Activated CD4-positive, alpha-beta T cell treated with anti-CD3 and anti-CD28 coated beads, Interleukin-2, amount 50 U/mL, for 48 hours (primary cell): ENCODE measurements around the gene LENG1.
A peak's percentile ranks its signal among the peaks of the same experiment; 100 is the strongest.
"Not testable (repeated sequence)": the region's sequence is repeated elsewhere in the genome, so short reads cannot be mapped to it uniquely, and the experiment has no call there.

ENCODE experiments used
- DNase-seq, 2 experiments: peaks; one replicate each; pipeline ENCODE4 v3.0.0-alpha.2; 2020

LENG1 gene

GRCh38 chr19:54159352-54160181 lies at the start of gene LENG1:
TSS of gene LENG1 (minus strand) at chr19:54159721. CDS start at chr19:54159695, 26 bp downstream.
- peak; percentile 97 to 99 for DNase-seq

DNA sequence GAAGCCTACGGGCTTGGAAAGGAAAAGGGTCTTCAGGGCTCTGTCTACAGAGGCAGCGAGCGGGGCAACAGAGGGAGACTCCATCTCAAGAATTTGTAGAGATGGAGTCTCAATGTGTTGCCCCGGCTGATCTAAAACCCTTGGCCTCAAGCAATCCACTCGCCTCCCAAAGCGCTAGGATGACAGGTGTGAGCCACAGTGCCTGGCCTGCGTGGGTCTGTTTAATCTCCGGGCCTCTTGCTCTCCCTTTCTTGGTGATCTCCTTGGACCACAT lies 49.2 kb upstream of the LENG1 start:
- DNase-seq, result no peak

- peak; percentile 72 to 76 for DNase-seq
These were observed 48.7 kb upstream of the LENG1 start for GRCh38 chr19:54207983-54208783.

DNA sequence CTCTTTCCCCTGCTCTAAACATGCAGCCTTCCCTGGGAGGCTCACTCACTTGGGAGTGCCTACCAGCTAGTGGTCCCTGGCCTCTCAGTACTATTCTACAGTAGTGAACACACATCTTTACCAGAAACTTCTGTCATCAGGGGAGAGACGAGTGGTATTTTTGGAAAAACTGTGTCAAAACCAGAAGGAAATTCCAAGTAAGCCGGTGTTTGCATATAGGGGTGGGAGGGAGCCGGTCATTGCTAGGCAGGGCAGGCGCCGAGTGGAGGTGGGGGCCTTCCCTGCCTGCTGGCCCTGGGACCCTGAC lies 48.1 kb upstream of the LENG1 start:
- no peak for DNase-seq

GRCh38 chr19:54207193-54207592 lies 47.7 kb upstream of the LENG1 start:
- not testable (repeated sequence) for DNase-seq

- peak in 1 of 2 experiments; percentile 31 for DNase-seq
These were observed 47.3 kb upstream of the LENG1 start for GRCh38 chr19:54206831-54207177.

DNA sequence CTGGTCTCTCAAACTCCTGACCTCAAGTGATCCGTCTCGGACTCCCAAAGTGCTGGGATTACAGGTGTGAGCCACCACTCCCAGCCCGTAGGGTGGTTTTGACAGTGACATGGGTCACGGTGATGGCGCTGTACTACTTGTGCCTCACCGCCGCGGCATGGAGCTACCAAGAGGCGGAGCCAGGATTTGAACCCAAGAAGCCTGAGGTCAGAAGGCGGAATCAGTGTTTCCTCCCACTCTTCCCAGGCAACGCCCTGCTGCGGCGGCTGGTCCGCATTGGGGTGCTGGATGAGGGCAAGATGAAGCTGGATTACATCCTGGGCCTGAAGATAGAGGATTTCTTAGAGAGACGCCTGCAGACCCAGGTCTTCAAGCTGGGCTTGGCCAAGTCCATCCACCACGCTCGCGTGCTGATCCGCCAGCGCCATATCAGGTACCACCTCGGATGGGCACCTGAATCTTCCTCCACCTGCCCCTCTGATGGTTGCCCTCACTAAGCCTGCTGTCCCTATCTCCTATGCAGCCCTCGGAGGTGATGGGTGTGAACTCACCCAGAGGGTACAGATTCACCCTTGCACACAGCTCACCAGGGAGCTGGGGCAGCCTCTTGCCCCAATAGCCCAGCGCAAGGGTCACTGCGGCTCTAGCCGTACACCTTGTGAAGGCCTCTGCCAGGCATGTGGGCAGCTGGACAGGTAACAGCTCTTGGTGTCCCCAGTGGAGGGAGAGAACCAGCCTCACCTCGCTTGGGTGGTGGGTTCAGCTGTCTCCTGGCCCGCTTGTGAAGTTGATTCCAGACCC lies 46.7 kb upstream of the LENG1 start:
- DNase-seq, result peak in 1 of 2 experiments; percentile 17

- DNase-seq, result no peak
These were observed 45.4 kb upstream of the LENG1 start for GRCh38 chr19:54204767-54205468.

DNA sequence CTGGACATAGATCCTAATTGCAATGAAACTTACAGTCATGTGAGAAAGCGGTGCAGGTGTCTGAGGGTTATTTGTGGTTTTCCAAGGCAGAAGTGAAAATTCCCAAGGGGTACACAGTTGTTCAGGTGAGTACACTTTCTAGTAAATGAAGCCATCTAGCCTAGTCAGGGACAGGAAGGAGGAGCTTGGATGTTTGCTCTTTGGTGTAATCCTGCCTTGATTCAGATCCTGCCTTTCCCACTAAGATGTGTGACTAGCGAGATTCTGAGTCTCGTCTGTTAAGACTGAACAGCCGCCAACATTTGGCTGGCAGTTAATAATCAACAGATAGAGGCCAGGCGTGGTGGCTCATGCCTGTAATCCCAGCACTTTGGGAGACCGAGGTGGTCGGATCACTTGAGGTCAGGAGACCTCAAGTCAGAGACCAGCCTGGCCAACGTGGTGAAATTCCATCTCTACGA lies 43.7 kb upstream of the LENG1 start:
- no peak for DNase-seq

- DNase-seq, result no peak
These were observed 42.5 kb upstream of the LENG1 start for GRCh38 chr19:54201980-54202379.

DNA sequence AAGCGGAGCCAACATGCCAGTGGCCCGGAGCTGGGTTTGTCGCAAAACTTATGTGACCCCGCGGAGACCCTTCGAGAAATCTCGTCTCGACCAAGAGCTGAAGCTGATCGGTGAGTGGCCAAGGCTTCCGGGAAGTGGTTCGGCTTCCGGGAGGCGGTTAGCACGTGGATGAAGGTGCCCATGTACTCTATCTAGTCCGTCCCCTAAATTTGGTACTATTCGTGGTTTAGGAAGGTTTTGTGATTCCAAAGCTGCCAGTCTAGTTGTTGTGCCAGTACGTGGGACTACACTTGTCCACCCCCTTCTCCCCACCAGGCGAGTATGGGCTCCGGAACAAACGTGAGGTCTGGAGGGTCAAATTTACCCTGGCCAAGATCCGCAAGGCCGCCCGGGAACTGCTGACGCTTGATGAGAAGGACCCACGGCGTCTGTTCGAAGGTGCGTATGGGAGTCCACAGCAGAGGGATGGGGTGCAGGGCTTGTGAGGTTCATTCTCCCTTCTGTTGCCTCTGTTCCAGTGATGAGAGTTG lies 41.7 kb upstream of the LENG1 start:
- no peak for DNase-seq

- DNase-seq, result no peak
These were observed 39.9 kb upstream of the LENG1 start for GRCh38 chr19:54199401-54199800.

- DNase-seq, result no peak
These were observed 37.6 kb upstream of the LENG1 start for GRCh38 chr19:54197121-54197520.

GRCh38 chr19:54196536-54196935 lies 37.0 kb upstream of the LENG1 start:
- DNase-seq, result no peak

DNA sequence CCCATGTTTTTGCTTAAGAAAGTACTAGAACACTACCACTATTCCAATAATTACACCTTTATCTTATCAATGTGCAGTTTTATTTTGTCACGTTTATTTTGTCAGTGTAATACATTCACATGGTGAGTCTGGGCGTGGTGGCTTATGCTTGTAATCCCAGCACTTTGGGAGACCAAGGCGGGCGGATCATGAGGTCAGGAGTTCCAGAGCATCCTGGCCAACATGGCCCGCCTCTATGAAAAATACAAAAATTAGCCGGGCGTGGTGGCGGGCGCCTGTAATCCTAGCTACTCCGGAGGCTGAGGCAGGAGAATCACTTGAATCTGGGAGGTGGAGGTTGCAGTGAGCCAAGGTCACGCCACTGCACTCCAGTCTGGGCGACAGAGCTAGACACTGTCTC lies 34.9 kb upstream of the LENG1 start:
- DNase-seq, result not testable (repeated sequence)

DNA sequence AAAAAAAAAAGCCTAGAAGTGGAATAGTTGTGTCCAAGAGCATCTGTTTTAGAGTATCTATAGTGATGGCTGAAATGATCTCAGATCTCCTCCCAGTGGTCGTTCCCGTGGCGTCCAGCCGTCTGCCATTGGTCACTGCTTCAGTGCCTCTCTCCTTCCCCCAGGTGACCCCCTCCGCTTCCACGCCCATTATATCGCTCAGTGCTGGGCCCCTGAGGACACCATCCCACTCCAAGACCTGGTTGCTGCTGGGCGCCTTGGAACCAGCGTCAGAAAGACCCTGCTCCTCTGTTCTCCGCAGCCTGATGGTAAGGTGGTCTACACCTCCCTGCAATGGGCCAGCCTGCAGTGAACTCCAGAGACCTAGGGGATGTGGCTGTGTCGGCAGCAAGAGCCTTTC lies 33.5 kb upstream of the LENG1 start:
- DNase-seq, result no peak

GRCh38 chr19:54191811-54192453 lies 32.4 kb upstream of the LENG1 start:
- DNase-seq, result no peak

GRCh38 chr19:54191011-54191810 lies 31.7 kb upstream of the LENG1 start, which contains the start of gene TSEN34:
TSS of gene TSEN34 (plus strand) at chr19:54191308. CDS start at chr19:54191365, 57 bp downstream.
- DNase-seq, result peak; percentile 82 to 84

GRCh38 chr19:54190503-54191010 lies 31.0 kb upstream of the LENG1 start:
- peak; percentile 100 for DNase-seq

DNA sequence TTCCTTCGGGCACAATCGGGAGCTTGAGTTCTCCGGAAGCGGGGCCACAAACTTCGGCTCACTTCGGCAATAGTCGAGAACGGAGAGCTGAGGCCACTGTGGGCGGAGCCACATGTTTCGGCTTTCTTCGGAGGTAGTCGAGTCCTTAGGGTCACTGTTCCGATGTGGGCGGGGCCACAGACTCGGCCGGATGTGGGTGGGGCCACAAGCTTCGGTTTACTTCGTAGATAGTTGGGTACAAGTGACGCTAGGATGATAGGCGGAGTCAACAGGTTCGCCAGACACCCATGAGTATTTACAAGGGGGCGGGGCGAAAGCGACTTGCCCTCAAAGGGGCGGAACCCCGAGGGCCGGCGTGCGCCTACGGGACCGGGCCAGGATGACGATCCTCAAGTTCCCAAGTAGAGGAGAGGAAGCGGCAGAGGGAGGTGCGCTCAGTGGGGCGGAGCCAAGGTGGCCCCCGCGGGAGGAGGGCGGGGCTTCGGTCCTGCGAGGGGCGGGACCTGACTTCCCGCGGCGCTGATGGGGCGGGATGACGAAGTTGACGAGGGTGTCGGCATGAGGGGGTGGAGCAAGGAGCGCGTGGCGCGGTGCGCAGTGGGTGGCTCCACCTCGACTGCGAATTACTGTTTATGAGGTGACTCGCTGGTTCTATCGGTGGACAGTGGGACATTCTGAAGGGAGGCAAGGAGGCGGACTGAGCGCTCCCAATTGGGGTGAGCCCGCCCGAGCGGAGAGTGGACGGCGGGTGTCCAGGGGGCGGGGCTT lies 30.4 kb upstream of the LENG1 start:
- DNase-seq, result peak; percentile 100
